PC-3 (cell line): ENCODE results near the gene ACTR10.

ENCODE experiments used
- CTCF ChIP-seq: fragments of 300-600 bp; sonication (generic); conservative IDR thresholded peaks from 2 replicates; pipeline ENCODE4 v1.5.1; 2017; ENCODE audit warnings: antibody characterized with exemption, low read depth, mild to moderate bottlenecking, low read length
- EZH2 ChIP-seq: fragments of 300-600 bp; sonication (generic); IDR thresholded peaks from one replicate; pipeline ENCODE4 v1.6.1; 2017; ENCODE audit warnings: antibody characterized with exemption, mild to moderate bottlenecking, low read length; ENCODE audit not compliant: unreplicated experiment

GRCh38 chr14:58245562-58245961, 45.6 kb downstream of the ACTR10 start:
- TF ChIP-seq EZH2 (no peak), CTCF (no peak)
